Esophagus squamous epithelium (tissue), 4 donors: Measurements from ENCODE around the gene SFR1.
A peak's percentile ranks its signal among the peaks of the same experiment; 100 is the strongest.

Experiments
- POLR2A ChIP-seq, 4 donors: fragments of 450-650 bp; IDR thresholded peaks; one replicate each; pipeline ENCODE4 v1.6.1; 2017; ENCODE audit warnings: antibody characterized with exemption in 4 of 4, mild to moderate bottlenecking in 4 of 4, moderate library complexity in 3 of 4
- TF ChIP-seq, protein P1 (sequence below), 6 experiments: fragments of 450-650 bp in 4 of 6; fragments of 200-600 bp in 2 of 6; sonication (generic) in 2 of 6; IDR thresholded peaks; one replicate each; pipeline ENCODE4 v1.5.1; 2016 to 2019; ENCODE audit warnings: antibody characterized with exemption in 6 of 6, mild to moderate bottlenecking in 4 of 6, moderate library complexity in 4 of 6

DNA sequence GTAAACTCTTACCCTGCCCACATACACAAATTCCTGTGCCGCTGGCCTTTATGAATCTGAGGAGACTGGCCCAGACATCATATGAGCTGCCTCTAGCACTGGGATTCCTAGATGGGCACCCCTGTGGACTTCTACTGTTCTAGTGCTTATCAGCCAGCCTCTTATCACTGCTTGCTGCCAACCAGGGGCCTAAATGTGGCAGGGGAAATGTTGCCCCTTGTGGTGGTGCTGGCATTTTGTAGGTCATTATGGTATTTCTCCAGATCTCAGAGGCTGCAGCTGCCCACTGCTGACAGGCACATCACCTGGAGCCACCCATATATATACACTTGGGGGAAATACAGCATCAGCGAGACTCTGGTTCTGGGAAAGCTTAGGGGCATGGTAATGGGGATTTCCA lies 5.4 kb downstream of the SFR1 start:
- no peak for TF ChIP-seq POLR2A (IDR thresholded peaks at IDR 0.05)
- TF ChIP-seq, protein P1, sequence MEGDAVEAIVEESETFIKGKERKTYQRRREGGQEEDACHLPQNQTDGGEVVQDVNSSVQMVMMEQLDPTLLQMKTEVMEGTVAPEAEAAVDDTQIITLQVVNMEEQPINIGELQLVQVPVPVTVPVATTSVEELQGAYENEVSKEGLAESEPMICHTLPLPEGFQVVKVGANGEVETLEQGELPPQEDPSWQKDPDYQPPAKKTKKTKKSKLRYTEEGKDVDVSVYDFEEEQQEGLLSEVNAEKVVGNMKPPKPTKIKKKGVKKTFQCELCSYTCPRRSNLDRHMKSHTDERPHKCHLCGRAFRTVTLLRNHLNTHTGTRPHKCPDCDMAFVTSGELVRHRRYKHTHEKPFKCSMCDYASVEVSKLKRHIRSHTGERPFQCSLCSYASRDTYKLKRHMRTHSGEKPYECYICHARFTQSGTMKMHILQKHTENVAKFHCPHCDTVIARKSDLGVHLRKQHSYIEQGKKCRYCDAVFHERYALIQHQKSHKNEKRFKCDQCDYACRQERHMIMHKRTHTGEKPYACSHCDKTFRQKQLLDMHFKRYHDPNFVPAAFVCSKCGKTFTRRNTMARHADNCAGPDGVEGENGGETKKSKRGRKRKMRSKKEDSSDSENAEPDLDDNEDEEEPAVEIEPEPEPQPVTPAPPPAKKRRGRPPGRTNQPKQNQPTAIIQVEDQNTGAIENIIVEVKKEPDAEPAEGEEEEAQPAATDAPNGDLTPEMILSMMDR (IDR thresholded peaks at IDR 0.05), result peak in 1 of 6 experiments; percentile 12
